SU-DHL-6 (cell line): ENCODE measurements around the gene GALNT16.

Source experiments
- H2AFZ ChIP-seq: fragments of 200-600 bp; sonication (generic); 2 replicates; pipeline ENCODE4 v1.6.1; 2014; ENCODE audit warnings: low read depth, mild to moderate bottlenecking, moderate library complexity, mixed read lengths, antibody characterized with exemption, low read length; ENCODE audit not compliant: severe bottlenecking
- H3F3A ChIP-seq: fragments of 200-600 bp; shearing (Covaris generic); 2 replicates; pipeline ENCODE4 v1.6.0; 2016; ENCODE audit warnings: antibody characterized with exemption, mild to moderate bottlenecking; ENCODE audit not compliant: insufficient read depth
- H3K27ac ChIP-seq: fragments of 200-600 bp; sonication (generic); 2 replicates; pipeline ENCODE4 v1.5.1; 2016; ENCODE audit warnings: low read depth, mild to moderate bottlenecking, low read length, moderate library complexity, mixed read lengths
- H3K27me3 ChIP-seq: fragments of 200-600 bp; sonication (generic), shearing (Covaris generic); 2 replicates; pipeline ENCODE4 v1.6.0; 2014; ENCODE audit warnings: mild to moderate bottlenecking, low read length
- H3K36me3 ChIP-seq: fragments of 200-600 bp; sonication (generic); 2 replicates; pipeline ENCODE4 v1.6.1; 2014; ENCODE audit warnings: mild to moderate bottlenecking, low read length, mixed read lengths
- H3K4me2 ChIP-seq: fragments of 300-600, 200-600 bp; shearing (Covaris generic), sonication (generic); 2 replicates; pipeline ENCODE4 v1.6.0; 2014; ENCODE audit warnings: low read length, low read depth, mild to moderate bottlenecking; ENCODE audit not compliant: poor library complexity, severe bottlenecking
- H3K4me3 ChIP-seq: fragments of 200-600 bp; sonication (generic); 2 replicates; pipeline ENCODE4 v1.5.1; 2014; ENCODE audit warnings: antibody characterized with exemption, low read length, mild to moderate bottlenecking, mixed read lengths; ENCODE audit not compliant: insufficient read depth, poor library complexity, severe bottlenecking
- H3K79me2 ChIP-seq: fragments of 200-600 bp; sonication (generic); 2 replicates; pipeline ENCODE4 v1.6.1; 2014; ENCODE audit warnings: mild to moderate bottlenecking, low read length, moderate library complexity; ENCODE audit not compliant: insufficient read depth
- H3K9ac ChIP-seq: fragments of 200-600 bp; sonication (generic); 2 replicates; pipeline ENCODE4 v1.7.0; 2014; ENCODE audit warnings: mild to moderate bottlenecking, low read length
- H3K9me2 ChIP-seq: fragments of 200-600 bp; sonication (generic); replicated peaks from 2 replicates; pipeline ENCODE4 v1.6.1; 2014; ENCODE audit warnings: low read length; ENCODE audit not compliant: insufficient read depth
- H3K9me3 ChIP-seq: fragments of 200-600 bp; sonication (generic); 2 replicates; pipeline ENCODE4 v1.6.1; 2014; ENCODE audit warnings: low read length, mixed read lengths; ENCODE audit not compliant: insufficient read depth
- H4K20me1 ChIP-seq: fragments of 200-600 bp; sonication (generic); 2 replicates; pipeline ENCODE4 v1.6.1; 2014; ENCODE audit warnings: low read depth, mild to moderate bottlenecking, antibody characterized with exemption, low read length, moderate library complexity, mixed read lengths
- EZH2phosphoT487 ChIP-seq: fragments of 200-600 bp; sonication (generic), shearing (Covaris generic); conservative IDR thresholded peaks from 2 replicates; pipeline ENCODE4 v1.6.1; 2018; ENCODE audit warnings: mild to moderate bottlenecking, antibody characterized with exemption, low read length, moderate library complexity, mixed read lengths
- TF ChIP-seq, protein P1 (sequence below): fragments of 200-600 bp; sonication (generic); IDR thresholded peaks from one replicate; pipeline ENCODE4 v1.5.1; 2017; ENCODE audit warnings: antibody characterized with exemption, mild to moderate bottlenecking, low read length, moderate library complexity; ENCODE audit not compliant: insufficient read depth, poor library complexity, severe bottlenecking

GALNT16 gene

DNA sequence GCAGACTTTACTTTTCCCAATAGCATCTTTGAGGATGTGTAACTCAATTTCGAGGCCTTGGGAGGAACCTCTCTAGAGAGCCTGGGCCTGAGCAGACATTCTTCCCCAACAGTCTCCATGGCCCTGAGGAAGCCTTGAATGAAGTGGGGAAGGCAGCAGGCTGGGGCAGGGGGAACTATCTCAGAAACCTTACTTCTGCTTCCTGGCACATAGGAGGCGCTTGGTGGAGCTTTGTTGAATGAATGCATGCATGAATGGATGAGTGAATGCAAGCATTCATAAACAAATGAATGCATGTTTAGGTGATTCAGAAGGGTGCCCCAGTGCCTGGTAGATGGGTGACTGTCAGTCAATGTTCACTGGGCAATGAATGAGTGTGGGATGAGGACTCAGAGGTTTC is 58.3 kb downstream of the GALNT16 start:
- no peak overlapping the region for H2AFZ ChIP-seq
- TF ChIP-seq EZH2phosphoT487 = no peak
- TF ChIP-seq, protein P1, sequence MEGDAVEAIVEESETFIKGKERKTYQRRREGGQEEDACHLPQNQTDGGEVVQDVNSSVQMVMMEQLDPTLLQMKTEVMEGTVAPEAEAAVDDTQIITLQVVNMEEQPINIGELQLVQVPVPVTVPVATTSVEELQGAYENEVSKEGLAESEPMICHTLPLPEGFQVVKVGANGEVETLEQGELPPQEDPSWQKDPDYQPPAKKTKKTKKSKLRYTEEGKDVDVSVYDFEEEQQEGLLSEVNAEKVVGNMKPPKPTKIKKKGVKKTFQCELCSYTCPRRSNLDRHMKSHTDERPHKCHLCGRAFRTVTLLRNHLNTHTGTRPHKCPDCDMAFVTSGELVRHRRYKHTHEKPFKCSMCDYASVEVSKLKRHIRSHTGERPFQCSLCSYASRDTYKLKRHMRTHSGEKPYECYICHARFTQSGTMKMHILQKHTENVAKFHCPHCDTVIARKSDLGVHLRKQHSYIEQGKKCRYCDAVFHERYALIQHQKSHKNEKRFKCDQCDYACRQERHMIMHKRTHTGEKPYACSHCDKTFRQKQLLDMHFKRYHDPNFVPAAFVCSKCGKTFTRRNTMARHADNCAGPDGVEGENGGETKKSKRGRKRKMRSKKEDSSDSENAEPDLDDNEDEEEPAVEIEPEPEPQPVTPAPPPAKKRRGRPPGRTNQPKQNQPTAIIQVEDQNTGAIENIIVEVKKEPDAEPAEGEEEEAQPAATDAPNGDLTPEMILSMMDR = no peak
- no peak overlapping the region for H3K4me3 ChIP-seq
- no peaks in the 10 kb centered on the region for H3F3A ChIP-seq
- H3K27ac ChIP-seq = no peak overlapping the region
- no peaks in the 10 kb centered on the region for H3K36me3 ChIP-seq
- no peaks in the 10 kb centered on the region for H3K79me2 ChIP-seq
- H3K9me3 ChIP-seq = no peaks in the 10 kb centered on the region
- no peaks in the 10 kb centered on the region for H3K27me3 ChIP-seq
- H3K9ac ChIP-seq = no peak overlapping the region
- no peaks in the 10 kb centered on the region for H4K20me1 ChIP-seq
- no peak overlapping the region for H3K4me2 ChIP-seq
- no peaks in the 10 kb centered on the region for H3K9me2 ChIP-seq

DNA sequence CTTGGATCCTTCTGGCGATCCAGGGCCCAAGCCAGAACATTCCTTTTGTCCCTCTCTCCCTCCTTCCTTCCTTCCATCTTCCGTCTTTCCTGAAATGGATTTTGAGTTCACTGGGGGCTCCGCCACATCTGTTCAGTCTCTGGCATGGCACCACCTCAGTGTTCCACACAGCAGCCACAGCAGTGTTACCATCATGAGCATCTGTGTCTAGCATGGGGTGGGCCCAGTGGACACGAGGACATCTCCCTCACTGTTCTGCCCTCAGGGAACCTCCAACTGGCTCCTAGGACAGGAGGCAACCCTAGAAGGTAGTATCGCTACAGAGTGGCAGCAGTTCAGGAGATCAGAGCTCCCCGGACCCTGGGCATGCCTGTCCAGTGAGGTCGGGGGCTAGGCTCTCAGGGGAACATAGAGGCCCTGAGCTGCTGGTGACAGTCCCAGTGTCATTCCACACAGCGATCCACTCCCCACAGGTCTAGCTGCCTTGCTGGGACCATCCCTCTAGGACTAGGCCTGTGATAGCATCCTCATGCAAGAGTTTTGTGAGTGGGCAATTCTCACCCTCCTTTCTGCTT is 59.0 kb downstream of the GALNT16 start:
- Histone ChIP-seq H3K79me2 (no peaks in the 10 kb centered on the region), H3K27ac (no peak overlapping the region), H3K4me2 (no peak overlapping the region)

DNA sequence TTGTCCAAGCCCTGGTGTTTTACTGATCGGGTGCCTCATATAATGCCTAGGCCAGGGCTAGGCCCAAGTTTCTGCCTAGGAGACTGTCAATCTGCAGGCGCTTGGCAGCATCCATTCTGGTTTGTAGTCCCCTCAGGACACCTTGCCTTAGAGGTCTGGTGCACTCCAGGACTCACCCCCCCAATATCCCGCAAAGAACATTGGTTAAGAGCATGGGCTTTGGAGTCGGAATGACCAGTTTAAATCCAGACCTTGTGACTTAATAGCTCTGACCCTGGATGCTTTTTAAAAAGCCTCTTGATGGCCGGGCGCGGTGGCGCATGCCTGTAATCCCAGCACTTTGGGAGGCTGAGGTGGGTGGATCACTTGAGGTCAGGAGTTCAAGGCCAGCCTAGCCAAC is 60.0 kb downstream of the GALNT16 start:
- no peak overlapping the region for H3K4me2 ChIP-seq
- no peaks in the 10 kb centered on the region for H3K9me2 ChIP-seq
- H3K9me3 ChIP-seq = no peaks in the 10 kb centered on the region
- H3K36me3 ChIP-seq = no peaks in the 10 kb centered on the region
- no peaks in the 10 kb centered on the region for H3F3A ChIP-seq
- no peaks in the 10 kb centered on the region for H3K79me2 ChIP-seq
- no peak overlapping the region for H3K4me3 ChIP-seq
- H3K27ac ChIP-seq = no peak overlapping the region
- H4K20me1 ChIP-seq = no peaks in the 10 kb centered on the region
- TF ChIP-seq, protein P1 = no peak
- TF ChIP-seq EZH2phosphoT487 = no peak
- H3K27me3 ChIP-seq = no peaks in the 10 kb centered on the region
- no peak overlapping the region for H2AFZ ChIP-seq
- H3K9ac ChIP-seq = no peak overlapping the region

More for the DNA sequence above, 59.0 kb downstream of the GALNT16 start:
- H4K20me1 ChIP-seq = no peaks in the 10 kb centered on the region
- H3K9me3 ChIP-seq = no peaks in the 10 kb centered on the region
- H3F3A ChIP-seq = no peaks in the 10 kb centered on the region
- no peaks in the 10 kb centered on the region for H3K9me2 ChIP-seq
- H3K36me3 ChIP-seq = no peaks in the 10 kb centered on the region
- H2AFZ ChIP-seq = no peak overlapping the region
- no peaks in the 10 kb centered on the region for H3K27me3 ChIP-seq
- no peak overlapping the region for H3K9ac ChIP-seq
- no peak for TF ChIP-seq EZH2phosphoT487
- TF ChIP-seq, protein P1 = no peak
- no peak overlapping the region for H3K4me3 ChIP-seq
